ENCODE data around the gene NIPSNAP2.

Gene NIPSNAP2

DNA sequence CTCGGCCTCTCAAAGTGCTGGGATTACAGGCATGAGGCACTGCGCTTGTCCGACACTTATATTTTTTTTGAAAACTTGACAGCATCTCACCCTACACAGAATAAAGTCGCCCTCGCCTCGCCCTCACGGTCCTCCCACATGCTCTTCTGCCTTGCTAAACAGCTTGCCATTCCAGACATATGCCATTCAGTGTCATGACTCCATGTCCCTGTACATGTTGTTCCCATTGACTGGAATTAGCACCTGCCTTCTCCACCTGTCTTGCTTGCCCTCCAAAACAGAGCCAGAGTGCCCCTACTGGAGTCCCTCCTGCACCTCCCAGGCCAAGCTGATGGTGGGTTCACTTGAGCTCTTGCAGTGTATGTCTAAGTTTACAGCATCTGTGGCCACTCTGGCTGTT, 6.2 kb downstream of the NIPSNAP2 start:
- H3K4me3 ChIP-seq (ENCODE audit: low read depth, low read length) = no peak overlapping the region
- no peak for DNase-seq (ENCODE audit: low read depth)
- TF ChIP-seq POLR2A (IDR thresholded peaks at IDR 0.05; ENCODE audit: extremely low read depth, insufficient read length) = no peak

GRCh38 chr7:55970978-55971377, 6.6 kb downstream of the NIPSNAP2 start:
- DNase-seq (ENCODE audit: low read depth) = no peak

GRCh38 chr7:55973747-55974250, 9.4 kb downstream of the NIPSNAP2 start:
- no peak overlapping the region for H3K4me3 ChIP-seq (ENCODE audit: low read depth, low read length)
- DNase-seq (ENCODE audit: low read depth) = no peak
- TF ChIP-seq MYC (IDR thresholded peaks at IDR 0.05; ENCODE audit: low read depth, low read length) (no peak), POLR2A (IDR thresholded peaks at IDR 0.05; ENCODE audit: extremely low read depth, insufficient read length) (no peak), MAX (IDR thresholded peaks at IDR 0.05; ENCODE audit: low read depth, low read length) (no peak)
- TF ChIP-seq, protein P1, sequence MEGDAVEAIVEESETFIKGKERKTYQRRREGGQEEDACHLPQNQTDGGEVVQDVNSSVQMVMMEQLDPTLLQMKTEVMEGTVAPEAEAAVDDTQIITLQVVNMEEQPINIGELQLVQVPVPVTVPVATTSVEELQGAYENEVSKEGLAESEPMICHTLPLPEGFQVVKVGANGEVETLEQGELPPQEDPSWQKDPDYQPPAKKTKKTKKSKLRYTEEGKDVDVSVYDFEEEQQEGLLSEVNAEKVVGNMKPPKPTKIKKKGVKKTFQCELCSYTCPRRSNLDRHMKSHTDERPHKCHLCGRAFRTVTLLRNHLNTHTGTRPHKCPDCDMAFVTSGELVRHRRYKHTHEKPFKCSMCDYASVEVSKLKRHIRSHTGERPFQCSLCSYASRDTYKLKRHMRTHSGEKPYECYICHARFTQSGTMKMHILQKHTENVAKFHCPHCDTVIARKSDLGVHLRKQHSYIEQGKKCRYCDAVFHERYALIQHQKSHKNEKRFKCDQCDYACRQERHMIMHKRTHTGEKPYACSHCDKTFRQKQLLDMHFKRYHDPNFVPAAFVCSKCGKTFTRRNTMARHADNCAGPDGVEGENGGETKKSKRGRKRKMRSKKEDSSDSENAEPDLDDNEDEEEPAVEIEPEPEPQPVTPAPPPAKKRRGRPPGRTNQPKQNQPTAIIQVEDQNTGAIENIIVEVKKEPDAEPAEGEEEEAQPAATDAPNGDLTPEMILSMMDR (IDR thresholded peaks at IDR 0.05; ENCODE audit: low read depth, low read length) = no peak

More at GRCh38 chr7:55970978-55971377, 6.6 kb downstream of the NIPSNAP2 start:
- TF ChIP-seq MAX (IDR thresholded peaks at IDR 0.05; ENCODE audit: low read depth, low read length) (no peak), POLR2A (IDR thresholded peaks at IDR 0.05; ENCODE audit: extremely low read depth, insufficient read length) (no peak), MYC (IDR thresholded peaks at IDR 0.05; ENCODE audit: low read depth, low read length) (no peak)
- TF ChIP-seq, protein P1 (IDR thresholded peaks at IDR 0.05; ENCODE audit: low read depth, low read length) = no peak
- no peak overlapping the region for H3K4me3 ChIP-seq (ENCODE audit: low read depth, low read length)

DNA sequence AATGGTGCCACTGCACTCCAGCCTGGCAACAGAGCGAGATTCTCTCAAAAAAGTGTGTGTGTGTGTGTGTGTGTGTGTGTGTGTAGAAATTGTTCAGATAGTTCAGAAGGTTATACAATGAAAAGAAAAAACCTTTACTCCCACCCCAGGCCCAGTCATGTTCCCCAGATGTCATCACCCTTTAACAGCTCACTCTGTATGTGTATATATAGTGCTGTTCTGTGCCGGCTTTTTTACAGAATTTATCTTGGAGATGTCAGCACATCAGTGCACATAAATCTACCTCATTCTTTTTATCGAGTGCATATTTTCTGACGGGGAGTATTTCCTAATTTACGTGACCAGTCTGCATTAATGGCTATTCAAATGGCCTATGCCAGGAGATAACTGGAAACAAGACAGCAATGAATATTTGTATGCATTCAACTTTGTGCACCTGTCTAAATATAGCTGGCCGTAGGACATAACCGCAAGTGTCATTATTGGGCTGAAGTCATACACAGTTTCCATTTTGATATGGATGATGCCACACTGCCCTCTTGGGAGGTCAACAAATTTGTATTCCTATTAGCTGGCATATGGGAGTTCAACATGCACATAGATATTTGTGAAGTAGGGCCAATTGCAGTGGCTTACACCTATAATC, 11.7 kb downstream of the NIPSNAP2 start:
- TF ChIP-seq POLR2A (IDR thresholded peaks at IDR 0.05; ENCODE audit: extremely low read depth, insufficient read length) (no peak), MYC (IDR thresholded peaks at IDR 0.05; ENCODE audit: low read depth, low read length) (no peak), MAX (IDR thresholded peaks at IDR 0.05; ENCODE audit: low read depth, low read length) (no peak)
- TF ChIP-seq, protein P1 (IDR thresholded peaks at IDR 0.05; ENCODE audit: low read depth, low read length) = no peak
- no peak for DNase-seq (ENCODE audit: low read depth)
- no peak overlapping the region for H3K4me3 ChIP-seq (ENCODE audit: low read depth, low read length)

DNA sequence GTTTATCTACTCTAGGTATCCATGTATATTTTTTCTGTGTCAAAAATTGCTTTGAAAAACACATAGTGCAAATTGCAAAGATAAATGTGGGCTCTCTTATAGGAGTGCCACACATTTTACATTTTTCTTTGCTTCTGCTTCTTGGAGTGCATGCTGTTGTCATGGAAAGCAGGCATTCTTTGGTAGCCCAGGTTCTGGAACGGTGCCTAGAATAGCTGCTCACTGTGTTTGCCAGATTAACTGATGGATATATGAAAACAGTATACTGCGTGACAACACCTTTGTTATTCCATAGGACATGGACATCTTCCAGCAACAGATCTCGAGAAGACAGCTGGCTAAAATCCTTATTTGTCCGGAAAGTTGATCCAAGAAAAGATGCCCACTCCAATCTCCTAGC, 13.4 kb downstream of the NIPSNAP2 start:
- DNase-seq (ENCODE audit: low read depth) = no peak
- no peak overlapping the region for H3K4me3 ChIP-seq (ENCODE audit: low read depth, low read length)

DNA sequence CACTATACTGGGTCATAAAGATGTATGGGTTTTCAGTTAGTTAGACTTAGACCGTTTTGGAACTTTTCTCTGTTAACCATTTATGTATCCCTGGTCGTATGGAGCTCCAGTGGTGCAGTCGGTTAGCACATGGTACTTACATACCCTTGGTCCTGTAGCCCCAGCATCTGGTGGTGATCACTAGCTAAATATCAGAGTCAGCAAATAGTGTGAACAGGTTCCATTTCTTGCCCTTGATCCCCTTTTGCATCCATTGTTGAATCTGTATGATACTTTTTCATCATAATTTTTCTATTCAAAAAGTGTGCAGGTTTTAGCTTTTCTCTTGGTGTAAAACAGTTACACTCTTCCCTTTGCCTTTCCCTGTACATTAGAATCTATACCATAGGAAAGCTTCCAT, 15.9 kb downstream of the NIPSNAP2 start:
- TF ChIP-seq, protein P1 (IDR thresholded peaks at IDR 0.05; ENCODE audit: low read depth, low read length) = no peak
- TF ChIP-seq MAX (IDR thresholded peaks at IDR 0.05; ENCODE audit: low read depth, low read length) = no peak
- DNase-seq (ENCODE audit: low read depth) = no peak
- H3K4me3 ChIP-seq (ENCODE audit: low read depth, low read length) = no peak overlapping the region

More for the DNA sequence above, 13.4 kb downstream of the NIPSNAP2 start:
- no peak for TF ChIP-seq MAX (IDR thresholded peaks at IDR 0.05; ENCODE audit: low read depth, low read length)

GRCh38 chr7:55983537-55983936, 19.2 kb downstream of the NIPSNAP2 start:
- no peak overlapping the region for H3K4me3 ChIP-seq (ENCODE audit: low read depth, low read length)
- TF ChIP-seq POLR2A (IDR thresholded peaks at IDR 0.05; ENCODE audit: extremely low read depth, insufficient read length) (no peak), MYC (IDR thresholded peaks at IDR 0.05; ENCODE audit: low read depth, low read length) (no peak), MAX (IDR thresholded peaks at IDR 0.05; ENCODE audit: low read depth, low read length) (no peak)
- TF ChIP-seq, protein P1 (IDR thresholded peaks at IDR 0.05; ENCODE audit: low read depth, low read length) = no peak
- DNase-seq (ENCODE audit: low read depth) = no peak

Measured in NB4 (cell line).